Femur (tissue), 1 donor: ENCODE data around the gene AFP.
"Not testable (repeated sequence)": the region's sequence is repeated elsewhere in the genome, so short reads cannot be mapped to it uniquely, and the experiment has no call there.

Source experiments
- DNase-seq: peaks from one replicate; pipeline ENCODE4 v3.0.0-alpha.2; 2017

AFP gene

DNA sequence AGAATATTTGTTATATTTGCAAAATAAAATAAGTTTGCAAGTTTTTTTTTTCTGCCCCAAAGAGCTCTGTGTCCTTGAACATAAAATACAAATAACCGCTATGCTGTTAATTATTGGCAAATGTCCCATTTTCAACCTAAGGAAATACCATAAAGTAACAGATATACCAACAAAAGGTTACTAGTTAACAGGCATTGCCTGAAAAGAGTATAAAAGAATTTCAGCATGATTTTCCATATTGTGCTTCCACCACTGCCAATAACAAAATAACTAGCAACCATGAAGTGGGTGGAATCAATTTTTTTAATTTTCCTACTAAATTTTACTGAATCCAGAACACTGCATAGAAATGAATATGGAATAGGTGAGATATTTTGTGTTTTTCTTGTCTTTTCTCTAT is at the start of gene AFP:
AFP (plus strand) TSS at position 238 of the 400 bp plus-strand sequence; CDS start at position 280, 42 bp downstream.
- no peak for DNase-seq

DNA sequence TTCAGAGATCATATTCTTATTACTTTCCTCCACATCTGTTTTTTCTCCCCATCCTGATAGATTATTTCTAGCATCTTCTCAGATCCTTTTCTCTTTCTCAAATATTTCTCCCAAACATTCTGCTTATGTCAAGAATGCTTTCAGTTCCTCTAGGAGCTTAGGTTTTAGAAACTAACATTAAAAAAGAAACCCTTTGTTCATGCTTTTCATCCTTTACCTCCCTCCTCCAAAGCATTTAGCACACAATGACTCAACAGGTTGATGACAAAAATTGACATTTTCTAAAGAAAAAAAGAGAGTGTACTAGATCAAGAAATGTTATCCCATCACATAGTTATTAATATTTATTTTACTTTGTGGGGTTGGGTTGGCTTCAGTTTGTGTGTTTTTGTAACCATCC is 48.5 kb upstream of the AFP start:
- no peak for DNase-seq

DNA sequence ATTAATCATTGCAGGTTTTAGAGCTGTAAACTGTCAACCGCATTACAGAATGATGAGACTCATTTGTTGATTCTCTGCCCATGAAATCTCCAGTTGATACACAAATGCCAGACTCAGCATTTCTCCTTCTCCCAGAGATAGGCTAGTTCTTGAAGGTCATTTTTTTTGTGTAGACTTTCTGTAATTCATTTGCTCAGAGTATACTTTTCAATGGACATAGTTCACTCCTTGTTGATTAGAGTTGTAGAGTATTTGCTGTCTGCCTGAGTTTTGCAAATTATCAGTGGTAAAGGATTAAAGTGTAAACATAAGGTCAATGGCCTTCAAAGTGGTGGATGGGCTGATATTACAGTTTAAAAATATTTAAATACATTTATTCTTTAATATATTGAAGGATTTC is 47.1 kb upstream of the AFP start:
- no peak for DNase-seq

DNA sequence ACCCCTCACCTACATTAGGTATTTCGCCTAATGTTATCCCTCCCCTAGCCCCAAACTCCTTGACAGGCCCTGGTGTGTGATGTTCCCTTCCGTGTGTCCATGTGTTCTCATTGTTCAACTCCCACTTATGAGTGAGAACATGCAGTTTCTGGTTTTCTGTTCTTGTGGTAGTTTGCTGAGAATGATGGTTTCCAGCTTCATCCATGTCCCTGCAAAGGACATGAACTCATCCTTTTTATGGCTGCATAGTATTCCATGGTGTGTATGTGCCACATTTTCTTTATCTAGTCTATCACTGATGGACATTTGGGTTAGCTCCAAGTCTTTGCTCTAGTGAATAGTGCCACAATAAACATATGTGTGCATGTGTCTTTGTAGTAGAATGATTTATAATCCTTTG is 46.4 kb upstream of the AFP start:
- not testable (repeated sequence) for DNase-seq

DNA sequence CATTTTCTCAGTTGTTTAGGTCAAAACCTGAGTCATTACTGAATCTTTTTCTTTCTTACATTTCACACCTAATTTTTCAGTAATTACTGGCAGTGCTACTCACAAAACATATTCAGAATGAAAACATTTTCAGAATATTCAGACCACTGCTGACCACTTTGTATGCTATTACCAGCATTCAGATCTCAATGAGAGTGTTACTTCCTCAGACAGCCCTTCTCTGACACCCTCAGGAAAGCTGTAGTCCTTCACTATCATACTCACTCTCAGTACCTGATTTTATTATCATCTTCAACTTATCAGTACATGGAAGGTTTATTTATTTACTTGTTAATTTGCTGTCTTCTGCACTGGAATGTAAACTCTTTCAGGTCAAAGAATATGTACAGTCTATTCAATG is 44.2 kb upstream of the AFP start:
- no peak for DNase-seq

DNA sequence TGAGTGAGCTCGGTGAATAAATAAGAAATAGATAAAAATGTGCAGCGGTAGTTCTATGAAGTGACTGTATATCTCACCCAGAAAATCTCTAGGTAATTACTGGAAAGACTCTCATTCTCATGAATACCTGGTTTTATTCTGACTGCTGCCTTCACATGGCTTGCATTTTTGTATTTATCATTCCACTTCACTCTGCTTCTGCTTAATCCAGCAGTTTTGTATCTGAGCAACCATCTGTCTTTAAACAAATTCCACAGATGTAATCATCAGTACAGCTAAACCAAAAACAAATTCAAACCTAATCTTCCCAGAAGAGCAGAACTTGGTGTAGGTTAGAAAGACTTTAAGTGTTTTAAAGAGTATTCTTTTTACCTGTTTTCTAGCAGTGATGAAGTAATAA is 43.1 kb upstream of the AFP start:
- no peak for DNase-seq

DNA sequence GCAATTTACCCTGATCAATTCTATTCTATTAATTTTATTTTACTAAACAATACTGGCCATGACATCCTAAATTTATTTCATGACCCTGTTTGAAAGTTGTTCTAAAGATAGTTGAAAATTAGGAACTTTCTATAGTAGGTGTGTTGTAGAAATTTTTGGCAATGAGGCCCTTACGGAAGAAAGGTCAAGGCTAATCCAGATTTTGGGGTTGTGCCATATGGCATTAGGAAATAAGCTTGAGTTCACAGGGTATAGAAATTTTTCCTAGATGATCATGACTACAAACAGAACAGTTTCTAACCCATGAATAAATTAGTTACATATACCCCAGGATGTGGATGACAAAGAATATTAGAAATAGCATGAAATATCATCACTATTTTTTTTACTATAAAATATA is 39.7 kb upstream of the AFP start:
- DNase-seq, result no peak

DNA sequence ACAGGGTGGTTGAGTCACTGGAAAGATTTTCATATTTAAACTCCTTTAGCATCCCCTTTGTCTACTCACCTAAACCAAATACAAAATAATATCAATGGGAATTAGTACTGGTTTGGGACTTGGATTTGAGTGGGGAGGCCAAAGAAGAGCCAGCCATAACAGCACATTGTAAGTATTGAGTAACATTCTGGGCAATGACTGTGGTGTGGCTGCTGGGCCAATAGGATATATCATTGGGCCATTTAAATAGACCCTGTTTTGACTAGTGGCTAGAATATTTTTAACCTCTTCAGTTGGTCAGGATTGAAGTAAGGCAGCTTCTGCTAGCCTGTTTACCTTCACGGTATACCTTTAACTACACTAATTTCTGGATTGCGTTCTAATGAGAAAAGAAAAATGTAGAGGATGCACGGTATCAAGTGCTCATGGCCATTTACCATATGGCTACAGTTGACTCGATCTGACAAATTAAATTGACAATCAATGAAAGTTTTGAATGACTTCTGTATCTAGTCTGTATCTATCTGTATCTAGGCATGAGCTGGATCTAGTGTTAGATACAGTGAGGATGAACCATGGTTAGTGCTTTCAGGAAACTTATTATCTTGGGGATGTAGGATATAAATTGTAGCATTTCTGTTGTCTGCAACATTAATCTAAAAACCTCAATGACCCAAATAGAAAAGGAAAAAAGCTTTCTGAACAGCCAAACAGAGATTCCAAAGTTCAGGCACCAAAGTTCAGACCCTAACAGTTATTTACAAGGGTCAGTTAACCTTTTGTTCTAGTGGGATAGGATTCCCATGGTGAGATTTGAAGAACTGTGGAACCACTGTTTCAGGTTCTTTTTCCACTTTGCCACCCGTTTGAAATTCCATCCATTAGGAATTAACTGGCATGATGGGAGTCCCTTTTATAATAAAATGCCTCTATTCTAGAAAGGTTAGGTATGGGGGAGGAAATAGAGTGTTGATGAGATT is 38.7 kb upstream of the AFP start:
- no peak for DNase-seq

DNA sequence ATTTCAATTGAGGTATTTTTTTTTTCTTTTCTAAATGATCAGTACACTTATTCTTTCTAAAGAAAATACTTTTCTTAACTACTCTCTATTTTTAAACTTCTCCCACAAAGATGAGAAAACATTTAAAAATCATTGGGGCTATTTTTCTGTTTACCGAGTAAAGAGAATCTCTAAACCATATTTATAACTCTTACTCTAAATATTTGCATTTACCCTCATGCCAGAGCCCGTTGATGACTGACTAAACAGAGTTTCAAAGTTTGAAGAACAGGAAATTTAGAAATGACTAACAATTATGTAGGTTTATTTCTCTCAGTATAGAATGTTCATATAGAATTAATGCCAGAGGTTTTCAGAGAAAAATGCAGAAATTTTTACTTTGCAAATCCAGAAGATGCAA is 34.6 kb upstream of the AFP start:
- DNase-seq, result no peak

DNA sequence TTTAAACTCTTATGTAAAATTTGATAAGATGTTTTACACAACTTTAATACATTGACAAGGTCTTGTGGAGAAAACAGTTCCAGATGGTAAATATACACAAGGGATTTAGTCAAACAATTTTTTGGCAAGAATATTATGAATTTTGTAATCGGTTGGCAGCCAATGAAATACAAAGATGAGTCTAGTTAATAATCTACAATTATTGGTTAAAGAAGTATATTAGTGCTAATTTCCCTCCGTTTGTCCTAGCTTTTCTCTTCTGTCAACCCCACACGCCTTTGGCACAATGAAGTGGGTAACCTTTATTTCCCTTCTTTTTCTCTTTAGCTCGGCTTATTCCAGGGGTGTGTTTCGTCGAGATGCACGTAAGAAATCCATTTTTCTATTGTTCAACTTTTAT is 32.0 kb upstream of the AFP start, which contains the start of gene ALB:
ALB (plus strand) TSS at position 246 of the 400 bp plus-strand sequence; CDS start at position 287, 41 bp downstream.
- DNase-seq, result no peak

DNA sequence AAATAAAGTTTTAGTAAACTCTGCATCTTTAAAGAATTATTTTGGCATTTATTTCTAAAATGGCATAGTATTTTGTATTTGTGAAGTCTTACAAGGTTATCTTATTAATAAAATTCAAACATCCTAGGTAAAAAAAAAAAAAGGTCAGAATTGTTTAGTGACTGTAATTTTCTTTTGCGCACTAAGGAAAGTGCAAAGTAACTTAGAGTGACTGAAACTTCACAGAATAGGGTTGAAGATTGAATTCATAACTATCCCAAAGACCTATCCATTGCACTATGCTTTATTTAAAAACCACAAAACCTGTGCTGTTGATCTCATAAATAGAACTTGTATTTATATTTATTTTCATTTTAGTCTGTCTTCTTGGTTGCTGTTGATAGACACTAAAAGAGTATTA is 31.6 kb upstream of the AFP start:
- DNase-seq, result no peak

DNA sequence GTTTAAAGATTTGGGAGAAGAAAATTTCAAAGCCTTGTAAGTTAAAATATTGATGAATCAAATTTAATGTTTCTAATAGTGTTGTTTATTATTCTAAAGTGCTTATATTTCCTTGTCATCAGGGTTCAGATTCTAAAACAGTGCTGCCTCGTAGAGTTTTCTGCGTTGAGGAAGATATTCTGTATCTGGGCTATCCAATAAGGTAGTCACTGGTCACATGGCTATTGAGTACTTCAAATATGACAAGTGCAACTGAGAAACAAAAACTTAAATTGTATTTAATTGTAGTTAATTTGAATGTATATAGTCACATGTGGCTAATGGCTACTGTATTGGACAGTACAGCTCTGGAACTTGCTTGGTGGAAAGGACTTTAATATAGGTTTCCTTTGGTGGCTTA is 30.9 kb upstream of the AFP start:
- DNase-seq, result no peak

DNA sequence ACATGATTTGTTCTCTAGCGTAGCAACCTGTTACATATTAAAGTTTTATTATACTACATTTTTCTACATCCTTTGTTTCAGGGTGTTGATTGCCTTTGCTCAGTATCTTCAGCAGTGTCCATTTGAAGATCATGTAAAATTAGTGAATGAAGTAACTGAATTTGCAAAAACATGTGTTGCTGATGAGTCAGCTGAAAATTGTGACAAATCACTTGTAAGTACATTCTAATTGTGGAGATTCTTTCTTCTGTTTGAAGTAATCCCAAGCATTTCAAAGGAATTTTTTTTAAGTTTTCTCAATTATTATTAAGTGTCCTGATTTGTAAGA is 29.5 kb upstream of the AFP start:
- no peak for DNase-seq

DNA sequence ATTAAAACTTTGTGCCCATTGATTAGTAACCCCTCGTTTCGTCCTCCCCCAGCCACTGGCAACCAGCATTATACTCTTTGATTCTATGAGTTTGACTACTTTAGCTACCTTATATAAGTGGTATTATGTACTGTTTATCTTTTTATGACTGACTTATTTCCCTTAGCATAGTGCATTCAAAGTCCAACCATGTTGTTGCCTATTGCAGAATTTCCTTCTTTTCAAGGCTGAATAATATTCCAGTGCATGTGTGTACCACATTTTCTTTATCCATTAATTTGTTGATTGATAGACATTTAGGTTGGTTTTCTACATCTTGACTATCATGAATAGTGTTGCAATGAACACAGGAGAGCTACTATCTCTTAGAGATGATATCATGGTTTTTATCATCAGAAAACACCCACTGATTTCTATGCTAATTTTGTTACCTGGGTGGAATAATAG is 28.8 kb upstream of the AFP start:
- DNase-seq, result no peak

DNA sequence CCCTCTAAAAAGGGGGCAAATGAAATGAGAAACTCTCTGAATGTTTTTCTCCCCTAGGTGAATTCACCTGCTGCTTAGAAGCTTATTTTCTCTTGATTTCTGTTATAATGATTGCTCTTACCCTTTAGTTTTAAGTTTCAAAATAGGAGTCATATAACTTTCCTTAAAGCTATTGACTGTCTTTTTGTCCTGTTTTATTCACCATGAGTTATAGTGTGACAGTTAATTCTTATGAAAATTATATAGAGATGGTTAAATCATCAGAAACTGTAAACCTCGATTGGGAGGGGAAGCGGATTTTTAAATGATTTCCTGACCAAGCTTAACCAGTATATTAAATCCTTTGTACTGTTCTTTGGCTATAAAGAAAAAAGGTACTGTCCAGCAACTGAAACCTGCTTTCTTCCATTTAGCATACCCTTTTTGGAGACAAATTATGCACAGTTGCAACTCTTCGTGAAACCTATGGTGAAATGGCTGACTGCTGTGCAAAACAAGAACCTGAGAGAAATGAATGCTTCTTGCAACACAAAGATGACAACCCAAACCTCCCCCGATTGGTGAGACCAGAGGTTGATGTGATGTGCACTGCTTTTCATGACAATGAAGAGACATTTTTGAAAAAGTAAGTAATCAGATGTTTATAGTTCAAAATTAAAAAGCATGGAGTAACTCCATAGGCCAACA is 27.7 kb upstream of the AFP start:
- no peak for DNase-seq

DNA sequence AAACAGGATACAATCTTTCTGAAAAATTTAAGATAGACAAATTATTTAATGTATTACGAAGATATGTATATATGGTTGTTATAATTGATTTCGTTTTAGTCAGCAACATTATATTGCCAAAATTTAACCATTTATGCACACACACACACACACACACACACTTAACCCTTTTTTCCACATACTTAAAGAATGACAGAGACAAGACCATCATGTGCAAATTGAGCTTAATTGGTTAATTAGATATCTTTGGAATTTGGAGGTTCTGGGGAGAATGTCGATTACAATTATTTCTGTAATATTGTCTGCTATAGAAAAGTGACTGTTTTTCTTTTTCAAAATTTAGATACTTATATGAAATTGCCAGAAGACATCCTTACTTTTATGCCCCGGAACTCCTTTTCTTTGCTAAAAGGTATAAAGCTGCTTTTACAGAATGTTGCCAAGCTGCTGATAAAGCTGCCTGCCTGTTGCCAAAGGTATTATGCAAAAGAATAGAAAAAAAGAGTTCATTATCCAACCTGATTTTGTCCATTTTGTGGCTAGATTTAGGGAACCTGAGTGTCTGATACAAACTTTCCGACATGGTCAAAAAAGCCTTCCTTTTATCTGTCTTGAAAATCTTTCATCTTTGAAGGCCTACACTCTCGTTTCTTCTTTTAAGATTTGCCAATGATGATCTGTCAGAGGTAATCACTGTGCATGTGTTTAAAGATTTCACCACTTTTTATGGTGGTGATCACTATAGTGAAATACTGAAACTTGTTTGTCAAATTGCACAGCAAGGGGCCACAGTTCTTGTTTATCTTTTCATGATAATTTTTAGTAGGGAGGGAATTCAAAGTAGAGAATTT is 26.8 kb upstream of the AFP start:
- no peak for DNase-seq

DNA sequence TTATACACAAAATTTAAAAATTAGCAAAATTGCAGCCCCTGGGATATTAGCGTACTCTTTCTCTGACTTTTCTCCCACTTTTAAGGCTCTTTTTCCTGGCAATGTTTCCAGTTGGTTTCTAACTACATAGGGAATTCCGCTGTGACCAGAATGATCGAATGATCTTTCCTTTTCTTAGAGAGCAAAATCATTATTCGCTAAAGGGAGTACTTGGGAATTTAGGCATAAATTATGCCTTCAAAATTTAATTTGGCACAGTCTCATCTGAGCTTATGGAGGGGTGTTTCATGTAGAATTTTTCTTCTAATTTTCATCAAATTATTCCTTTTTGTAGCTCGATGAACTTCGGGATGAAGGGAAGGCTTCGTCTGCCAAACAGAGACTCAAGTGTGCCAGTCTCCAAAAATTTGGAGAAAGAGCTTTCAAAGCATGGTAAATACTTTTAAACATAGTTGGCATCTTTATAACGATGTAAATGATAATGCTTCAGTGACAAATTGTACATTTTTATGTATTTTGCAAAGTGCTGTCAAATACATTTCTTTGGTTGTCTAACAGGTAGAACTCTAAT is 26.0 kb upstream of the AFP start:
- DNase-seq, result no peak

DNA sequence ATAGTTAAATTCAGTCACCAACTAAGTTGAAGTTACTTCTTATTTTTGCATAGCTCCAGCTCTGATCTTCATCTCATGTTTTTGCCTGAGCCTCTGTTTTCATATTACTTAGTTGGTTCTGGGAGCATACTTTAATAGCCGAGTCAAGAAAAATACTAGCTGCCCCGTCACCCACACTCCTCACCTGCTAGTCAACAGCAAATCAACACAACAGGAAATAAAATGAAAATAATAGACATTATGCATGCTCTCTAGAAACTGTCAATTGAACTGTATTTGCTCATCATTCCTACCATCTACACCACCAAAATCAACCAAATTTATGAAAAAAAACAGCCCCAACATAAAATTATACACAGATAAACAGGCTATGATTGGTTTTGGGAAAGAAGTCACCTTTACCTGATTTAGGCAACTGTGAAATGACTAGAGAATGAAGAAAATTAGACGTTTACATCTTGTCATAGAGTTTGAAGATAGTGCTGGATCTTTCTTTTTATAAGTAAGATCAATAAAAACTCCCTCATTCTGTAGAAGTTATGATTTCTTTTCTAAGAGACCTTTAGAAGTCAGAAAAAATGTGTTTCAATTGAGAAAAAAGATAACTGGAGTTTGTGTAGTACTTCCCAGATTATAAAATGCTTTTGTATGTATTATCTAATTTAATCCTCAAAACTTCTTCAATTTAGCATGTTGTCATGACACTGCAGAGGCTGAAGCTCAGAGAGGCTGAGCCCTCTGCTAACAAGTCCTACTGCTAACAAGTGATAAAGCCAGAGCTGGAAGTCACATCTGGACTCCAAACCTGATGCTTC is 24.9 kb upstream of the AFP start:
- no peak for DNase-seq

DNA sequence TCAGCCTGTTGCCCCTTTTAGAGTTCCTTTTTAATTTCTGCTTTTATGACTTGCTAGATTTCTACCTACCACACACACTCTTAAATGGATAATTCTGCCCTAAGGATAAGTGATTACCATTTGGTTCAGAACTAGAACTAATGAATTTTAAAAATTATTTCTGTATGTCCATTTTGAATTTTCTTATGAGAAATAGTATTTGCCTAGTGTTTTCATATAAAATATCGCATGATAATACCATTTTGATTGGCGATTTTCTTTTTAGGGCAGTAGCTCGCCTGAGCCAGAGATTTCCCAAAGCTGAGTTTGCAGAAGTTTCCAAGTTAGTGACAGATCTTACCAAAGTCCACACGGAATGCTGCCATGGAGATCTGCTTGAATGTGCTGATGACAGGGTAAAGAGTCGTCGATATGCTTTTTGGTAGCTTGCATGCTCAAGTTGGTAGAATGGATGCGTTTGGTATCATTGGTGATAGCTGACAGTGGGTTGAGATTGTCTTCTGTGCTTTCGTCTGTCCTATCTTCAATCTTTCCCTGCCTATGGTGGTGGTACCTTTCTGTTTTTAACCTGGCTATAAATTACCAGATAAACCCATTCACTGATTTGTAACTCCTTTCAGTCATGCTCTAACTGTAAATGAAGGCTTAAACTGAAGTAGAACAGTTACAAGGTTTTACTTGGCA is 24.1 kb upstream of the AFP start:
- DNase-seq, result no peak

DNA sequence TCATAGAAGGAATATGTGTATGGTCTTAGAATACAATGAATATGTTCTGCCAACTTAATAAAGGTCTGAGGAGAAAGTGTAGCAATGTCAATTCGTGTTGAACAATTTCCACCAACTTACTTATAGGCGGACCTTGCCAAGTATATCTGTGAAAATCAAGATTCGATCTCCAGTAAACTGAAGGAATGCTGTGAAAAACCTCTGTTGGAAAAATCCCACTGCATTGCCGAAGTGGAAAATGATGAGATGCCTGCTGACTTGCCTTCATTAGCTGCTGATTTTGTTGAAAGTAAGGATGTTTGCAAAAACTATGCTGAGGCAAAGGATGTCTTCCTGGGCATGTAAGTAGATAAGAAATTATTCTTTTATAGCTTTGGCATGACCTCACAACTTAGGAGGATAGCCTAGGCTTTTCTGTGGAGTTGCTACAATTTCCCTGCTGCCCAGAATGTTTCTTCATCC is 22.7 kb upstream of the AFP start:
- DNase-seq, result no peak

DNA sequence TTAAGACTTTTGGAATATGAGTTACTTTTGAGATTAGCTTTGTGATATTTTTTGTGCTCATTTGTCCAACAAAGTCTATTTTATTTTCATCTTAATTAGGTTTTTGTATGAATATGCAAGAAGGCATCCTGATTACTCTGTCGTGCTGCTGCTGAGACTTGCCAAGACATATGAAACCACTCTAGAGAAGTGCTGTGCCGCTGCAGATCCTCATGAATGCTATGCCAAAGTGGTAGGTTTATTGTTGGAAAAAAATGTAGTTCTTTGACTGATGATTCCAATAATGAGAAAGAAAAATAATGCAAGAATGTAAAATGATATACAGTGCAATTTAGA is 21.1 kb upstream of the AFP start:
- DNase-seq, result no peak
